ENCODE results near the gene SLC2A8. TPM values are rescaled to one million over a fixed set of nuclear protein-coding genes. Genes with fewer than 3 reads are reported as not detected.
A peak's percentile ranks its signal among the peaks of the same experiment; 100 is the strongest.

The SLC2A8 gene
- total RNA-seq, 1 donor from 2014 or later: 40.2 TPM

- H3K9me3 Mint-ChIP-seq: no peaks in the 10 kb centered on the region
- H3K27me3 Mint-ChIP-seq: no peaks in the 10 kb centered on the region
- H3K4me3 Mint-ChIP-seq: no peak overlapping the region
- peaks cover 13% of the 10 kb centered on the region for H3K4me1 Mint-ChIP-seq (ENCODE audit: unreplicated experiment)
- no peaks in the 10 kb centered on the region for H3K36me3 Mint-ChIP-seq
- no peak overlapping the region for H3K27ac Mint-ChIP-seq
- DNase-seq (ENCODE audit: extremely low spot score, unreplicated experiment): no peak
- TF ChIP-seq CTCF (conservative IDR thresholded peaks at IDR 0.05): no peak
Observed at GRCh38 chr9:127353882-127354281, 43.1 kb upstream of the SLC2A8 start.

GRCh38 chr9:127356906-127357305 lies 40.1 kb upstream of the SLC2A8 start:
- Mint-ChIP-seq H3K27ac (no peak overlapping the region), H3K4me3 (no peak overlapping the region), H3K4me1 (ENCODE audit: unreplicated experiment) (peaks cover 6% of the 10 kb centered on the region), H3K36me3 (no peaks in the 10 kb centered on the region), H3K9me3 (no peaks in the 10 kb centered on the region), H3K27me3 (no peaks in the 10 kb centered on the region)
- DNase-seq (ENCODE audit: extremely low spot score, unreplicated experiment): no peak
- TF ChIP-seq CTCF (conservative IDR thresholded peaks at IDR 0.05): no peak

- TF ChIP-seq CTCF (conservative IDR thresholded peaks at IDR 0.05): no peak
- Mint-ChIP-seq H3K4me1 (ENCODE audit: unreplicated experiment) (peaks cover 5% of the 10 kb centered on the region), H3K27ac (no peak overlapping the region), H3K9me3 (no peaks in the 10 kb centered on the region), H3K36me3 (no peaks in the 10 kb centered on the region), H3K4me3 (no peak overlapping the region), H3K27me3 (no peaks in the 10 kb centered on the region)
- peak; percentile 49 for DNase-seq (ENCODE audit: extremely low spot score, unreplicated experiment)
Observed at GRCh38 chr9:127358023-127358535, 38.9 kb upstream of the SLC2A8 start.

- H3K27me3 Mint-ChIP-seq: no peaks in the 10 kb centered on the region
- H3K27ac Mint-ChIP-seq: no peak overlapping the region
- no peak for TF ChIP-seq CTCF (conservative IDR thresholded peaks at IDR 0.05)
- H3K36me3 Mint-ChIP-seq: no peaks in the 10 kb centered on the region
- H3K4me1 Mint-ChIP-seq (ENCODE audit: unreplicated experiment): peaks cover under 1% of the 10 kb centered on the region
- DNase-seq (ENCODE audit: extremely low spot score, unreplicated experiment): no peak
- H3K4me3 Mint-ChIP-seq: no peak overlapping the region
- no peaks in the 10 kb centered on the region for H3K9me3 Mint-ChIP-seq
Observed at GRCh38 chr9:127358770-127359169, 38.2 kb upstream of the SLC2A8 start.

GRCh38 chr9:127360250-127360649 lies 36.7 kb upstream of the SLC2A8 start:
- no peak for DNase-seq (ENCODE audit: extremely low spot score, unreplicated experiment)
- H3K4me3 Mint-ChIP-seq: no peak overlapping the region
- H3K27me3 Mint-ChIP-seq: no peaks in the 10 kb centered on the region
- no peak for TF ChIP-seq CTCF (conservative IDR thresholded peaks at IDR 0.05)
- H3K4me1 Mint-ChIP-seq (ENCODE audit: unreplicated experiment): no peaks in the 10 kb centered on the region
- H3K36me3 Mint-ChIP-seq: no peaks in the 10 kb centered on the region
- H3K9me3 Mint-ChIP-seq: no peaks in the 10 kb centered on the region
- H3K27ac Mint-ChIP-seq: no peak overlapping the region

- no peak for TF ChIP-seq CTCF (conservative IDR thresholded peaks at IDR 0.05)
- Mint-ChIP-seq H3K27me3 (no peaks in the 10 kb centered on the region), H3K9me3 (no peaks in the 10 kb centered on the region), H3K36me3 (no peaks in the 10 kb centered on the region), H3K27ac (no peak overlapping the region), H3K4me3 (no peak overlapping the region), H3K4me1 (ENCODE audit: unreplicated experiment) (no peaks in the 10 kb centered on the region)
- peak; percentile 39 for DNase-seq (ENCODE audit: extremely low spot score, unreplicated experiment)
Observed at GRCh38 chr9:127360829-127361228, 36.1 kb upstream of the SLC2A8 start.

Data from type B pancreatic cell (in vitro differentiated cells).